ENCODE data around the gene SETDB2. TPM values are rescaled to one million over a fixed set of nuclear protein-coding genes. Genes with fewer than 3 reads are reported as not detected.

The SETDB2 gene
- total and polyA plus RNA-seq, 2 of the 13 experiments (the other 11 are each of a cell fraction or from before 2014, with no cell fraction given) = 8.1 to 8.7 TPM

GRCh38 chr13:49539313-49539712, 95.2 kb downstream of the SETDB2 start:
- intact Hi-C loops (cut with micrococcal nuclease; ENCODE audit: unreplicated experiment) (no loop called here), in situ Hi-C loops (cut with HindIII; ENCODE audit: extremely low pct_ligation_motif_present, low pct_unique_long_range_greater_than_20kb) (no loop called here)
- ChIA-PET CTCF (ENCODE audit: low intra/inter-chr PET ratio, low total read pairs) (no interaction called here), POLR2A (no interaction called here)
- Histone ChIP-seq H3K9ac (ENCODE audit: insufficient read depth, low read depth, low read length) (no peak overlapping the region), H3K4me1 (ENCODE audit: insufficient read depth, low read length) (no peaks in the 10 kb centered on the region), H3K4me2 (ENCODE audit: low read depth, low read length) (no peak overlapping the region), H3K79me2 (ENCODE audit: insufficient read depth, low read length) (no peaks in the 10 kb centered on the region), H2AFZ (ENCODE audit: low read length) (no peak overlapping the region), H3K4me3 (replicated peaks in 1 of 3; ENCODE audit: insufficient read depth in 1 of 3, low read depth in 2 of 3, low read length in 3 of 3) (no peak overlapping the region), H3K9me3 (ENCODE audit: low read length) (no peaks in the 10 kb centered on the region), H3K27ac (ENCODE audit: extremely low read length, insufficient read depth, low read length) (no peak overlapping the region), H4K20me1 (ENCODE audit: insufficient read depth, low read length) (no peaks in the 10 kb centered on the region), H3K27me3 (ENCODE audit: control insufficient read depth in 1 of 2, insufficient read depth in 2 of 2, low read length in 2 of 2) (no peaks in the 10 kb centered on the region), H3K36me3 (replicated peaks in 1 of 2; ENCODE audit: control insufficient read depth in 1 of 2, insufficient read depth in 2 of 2, low read length in 2 of 2) (peaks cover 6 to 34% of the 10 kb centered on the region in 2 experiments)
- FAIRE-seq (no peak), DNase-seq (ENCODE audit: low spot score) (no peak), ATAC-seq (no peak)
- TF ChIP-seq ZUFSP (CRISPR knock-in tag; IDR thresholded peaks at IDR 0.05; ENCODE audit: borderline replicate concordance) (no peak), MTF1 (CRISPR knock-in tag; IDR thresholded peaks at IDR 0.05) (no peak), ZNF564 (CRISPR knock-in tag; IDR thresholded peaks at IDR 0.05) (no peak), CBX5 (CRISPR knock-in tag; IDR thresholded peaks at IDR 0.05; ENCODE audit: borderline replicate concordance) (no peak), TP53 (CRISPR knock-in tag; conservative IDR thresholded peaks at IDR 0.05) (no peak), PTBP1 (IDR thresholded peaks at IDR 0.05; ENCODE audit: low read depth, low read length, poor library complexity, severe bottlenecking) (no peak), GABPB1 (CRISPR knock-in tag; IDR thresholded peaks at IDR 0.05) (no peak), FOXA3 (CRISPR knock-in tag; IDR thresholded peaks at IDR 0.05) (no peak), NR2F2 (IDR thresholded peaks at IDR 0.05; ENCODE audit: borderline replicate concordance, low read depth) (no peak), ZNF441 (CRISPR knock-in tag; IDR thresholded peaks at IDR 0.05; ENCODE audit: borderline replicate concordance) (no peak)
- BruUV-seq (replicated peaks) = no TSS peak
- 95% methylated on average over 5 of the region's 5 CpGs for WGBS (ENCODE audit: low lambda C conversion rate)
